ENCODE results near the gene SLC9A7.

SLC9A7 gene

GRCh38 chrX:46704767-46705386 is 54.0 kb downstream of the SLC9A7 start:
- no peak for DNase-seq (ENCODE audit: extremely low read depth, low read depth)
- no peak for TF ChIP-seq CTCF (IDR thresholded peaks at IDR 0.05; ENCODE audit: low read depth, low read length)

GRCh38 chrX:46703980-46704379 is 54.9 kb downstream of the SLC9A7 start:
- no peak for DNase-seq (ENCODE audit: extremely low read depth, low read depth)
- no peak for TF ChIP-seq CTCF (IDR thresholded peaks at IDR 0.05; ENCODE audit: low read depth, low read length)

GRCh38 chrX:46698691-46699090 is 60.2 kb downstream of the SLC9A7 start:
- TF ChIP-seq CTCF (IDR thresholded peaks at IDR 0.05; ENCODE audit: low read depth, low read length) = no peak
- no peak for DNase-seq (ENCODE audit: extremely low read depth, low read depth)

GRCh38 chrX:46695491-46695890 is 63.4 kb downstream of the SLC9A7 start:
- no peak for TF ChIP-seq CTCF (IDR thresholded peaks at IDR 0.05; ENCODE audit: low read depth, low read length)
- DNase-seq (ENCODE audit: extremely low read depth, low read depth) = no peak

GRCh38 chrX:46694549-46694948 is 64.4 kb downstream of the SLC9A7 start:
- TF ChIP-seq CTCF (IDR thresholded peaks at IDR 0.05; ENCODE audit: low read depth, low read length) = no peak
- DNase-seq (ENCODE audit: extremely low read depth, low read depth) = no peak

GRCh38 chrX:46693149-46693548 is 65.8 kb downstream of the SLC9A7 start:
- TF ChIP-seq CTCF (IDR thresholded peaks at IDR 0.05; ENCODE audit: low read depth, low read length) = no peak
- no peak for DNase-seq (ENCODE audit: extremely low read depth, low read depth)

GRCh38 chrX:46690818-46691217 is 68.1 kb downstream of the SLC9A7 start:
- TF ChIP-seq CTCF (IDR thresholded peaks at IDR 0.05; ENCODE audit: low read depth, low read length) = no peak
- no peak for DNase-seq (ENCODE audit: extremely low read depth, low read depth)

Measured in AG09319 (cell line).